ENCODE measurements around the gene DCUN1D2. TPM values are rescaled to one million over a fixed set of nuclear protein-coding genes. Genes with fewer than 3 reads are reported as not detected.
A peak's percentile ranks its signal among the peaks of the same experiment; 100 is the strongest.

The DCUN1D2 gene
- total RNA-seq, 1 donor from 2014 or later = 27.2 TPM

- DNase-seq (ENCODE audit: low read depth) = peak; percentile 99
Measured at GRCh38 chr13:113411216-113412023, 79.1 kb downstream of the DCUN1D2 start.

GRCh38 chr13:113410472-113411201 lies 79.9 kb downstream of the DCUN1D2 start:
- peak; percentile 98 for DNase-seq (ENCODE audit: low read depth)

GRCh38 chr13:113408562-113408961 lies 81.9 kb downstream of the DCUN1D2 start:
- no peak for DNase-seq (ENCODE audit: low read depth)

GRCh38 chr13:113407531-113408393 lies 82.7 kb downstream of the DCUN1D2 start:
- no peak for DNase-seq (ENCODE audit: low read depth)

- no peak for DNase-seq (ENCODE audit: low read depth)
Measured at GRCh38 chr13:113407103-113407530, 83.4 kb downstream of the DCUN1D2 start.

GRCh38 chr13:113406321-113407102 lies 84.0 kb downstream of the DCUN1D2 start:
- no peak for DNase-seq (ENCODE audit: low read depth)

Other genes with a start within 250 kb of the DCUN1D2 start
- gene LAMP1, start 193.5 kb downstream of the DCUN1D2 start, total RNA-seq = 211 and 223 TPM in 2 replicates
- not detected in 2 replicates for gene GRTP1, start 126.6 kb downstream of the DCUN1D2 start, total RNA-seq
- gene ADPRHL1, start 37.2 kb downstream of the DCUN1D2 start, total RNA-seq = 6.6 and 8.4 TPM in 2 replicates
- 42.9 and 48.2 TPM in 2 replicates for gene TFDP1, start 94.0 kb upstream of the DCUN1D2 start, total RNA-seq
- gene ATP4B, start 167.5 kb upstream of the DCUN1D2 start, total RNA-seq = not detected in 2 replicates
- gene GRK1, start 176.5 kb upstream of the DCUN1D2 start, total RNA-seq = not detected in 2 replicates